ENCODE data around the gene RASL10B. TPM values are rescaled to one million over a fixed set of nuclear protein-coding genes. Genes with fewer than 3 reads are reported as not detected.

RASL10B gene
- total RNA-seq, 4 donors from 2014 or later = 10.3 to 28.1 (median 17.4) TPM

DNA sequence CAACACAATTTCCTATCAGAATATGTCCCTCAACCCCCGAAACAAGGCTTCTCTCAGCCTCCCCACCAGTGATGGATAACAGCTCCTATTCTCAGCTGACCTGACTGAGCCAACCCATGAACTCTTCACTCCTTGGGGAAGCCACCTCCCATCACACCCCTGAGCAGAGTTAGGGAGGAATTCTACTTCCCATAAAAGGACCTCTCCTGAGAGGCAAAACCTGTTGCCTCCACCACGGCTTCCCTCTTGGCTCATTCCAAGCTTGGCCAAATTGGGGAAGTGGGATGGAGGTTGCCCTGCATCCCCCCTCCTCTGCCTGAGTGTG lies 5.7 kb upstream of the RASL10B start:
- Histone ChIP-seq H3K4me1 (peaks cover 21 to 69% (median 53%) of the 10 kb centered on the region in 4 donors), H3K9me3 (no peaks in the 10 kb centered on the region), H3K27me3 (no peaks in the 10 kb centered on the region), H3K4me3 (no peak overlapping the region), H3K27ac (replicated peaks in 1 of 4) (peak overlapping the region; percentile 66 to 75 (median 66)), H3K36me3 (peaks cover 19 to 76% (median 39%) of the 10 kb centered on the region in 4 donors)
- intact Hi-C loops (cut with DNase I) = no loop called here
- peak in 1 of 2 donors; percentile 9 for TF ChIP-seq POLR2AphosphoS5 (IDR thresholded peaks at IDR 0.05)
- TF ChIP-seq POLR2A (IDR thresholded peaks at IDR 0.05; ENCODE audit: low read depth) = no peak
- no peak for DNase-seq (ENCODE audit: extremely low spot score)
- 69% methylated on average over 2 of the region's 2 CpGs for WGBS

DNA sequence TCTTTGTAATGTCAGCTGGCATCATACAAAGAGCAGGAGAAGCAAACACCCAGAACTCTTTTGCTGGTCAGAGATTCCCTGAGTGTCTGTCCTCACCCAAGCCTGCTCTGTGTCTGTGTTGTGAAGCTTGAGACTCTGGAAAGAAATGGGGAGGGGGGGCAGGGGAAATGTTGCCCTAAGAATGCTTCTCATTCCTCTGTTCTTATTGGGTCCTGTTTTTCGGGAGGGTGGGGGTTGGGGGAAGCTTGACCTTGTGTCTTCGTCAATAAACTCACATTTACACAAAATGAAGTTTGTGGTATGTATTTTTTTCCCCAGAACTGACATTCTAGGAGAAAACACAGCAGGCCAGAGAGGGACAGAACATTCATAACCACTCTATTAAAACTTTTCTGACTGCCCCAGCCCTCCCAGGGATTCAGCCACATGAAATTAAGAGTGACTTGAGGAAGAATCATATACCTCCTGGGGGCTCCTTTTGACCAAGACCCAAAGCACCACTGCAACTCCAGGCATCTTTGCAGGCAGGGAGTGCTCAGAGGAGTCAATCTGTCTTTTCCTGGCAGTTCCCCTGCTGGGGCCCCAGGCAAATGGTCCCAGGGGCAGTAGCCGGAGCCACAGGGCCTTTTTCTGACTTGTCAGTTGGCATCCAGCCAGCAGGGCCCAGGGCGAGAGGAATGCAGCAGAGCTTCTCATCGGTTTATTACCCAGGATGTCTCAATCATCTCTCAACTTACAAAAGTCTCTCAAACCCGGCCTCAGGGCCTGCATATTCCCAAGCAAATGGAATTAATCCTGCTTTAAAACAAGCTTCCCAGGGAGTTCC lies 5.1 kb upstream of the RASL10B start:
- TF ChIP-seq, protein P1, sequence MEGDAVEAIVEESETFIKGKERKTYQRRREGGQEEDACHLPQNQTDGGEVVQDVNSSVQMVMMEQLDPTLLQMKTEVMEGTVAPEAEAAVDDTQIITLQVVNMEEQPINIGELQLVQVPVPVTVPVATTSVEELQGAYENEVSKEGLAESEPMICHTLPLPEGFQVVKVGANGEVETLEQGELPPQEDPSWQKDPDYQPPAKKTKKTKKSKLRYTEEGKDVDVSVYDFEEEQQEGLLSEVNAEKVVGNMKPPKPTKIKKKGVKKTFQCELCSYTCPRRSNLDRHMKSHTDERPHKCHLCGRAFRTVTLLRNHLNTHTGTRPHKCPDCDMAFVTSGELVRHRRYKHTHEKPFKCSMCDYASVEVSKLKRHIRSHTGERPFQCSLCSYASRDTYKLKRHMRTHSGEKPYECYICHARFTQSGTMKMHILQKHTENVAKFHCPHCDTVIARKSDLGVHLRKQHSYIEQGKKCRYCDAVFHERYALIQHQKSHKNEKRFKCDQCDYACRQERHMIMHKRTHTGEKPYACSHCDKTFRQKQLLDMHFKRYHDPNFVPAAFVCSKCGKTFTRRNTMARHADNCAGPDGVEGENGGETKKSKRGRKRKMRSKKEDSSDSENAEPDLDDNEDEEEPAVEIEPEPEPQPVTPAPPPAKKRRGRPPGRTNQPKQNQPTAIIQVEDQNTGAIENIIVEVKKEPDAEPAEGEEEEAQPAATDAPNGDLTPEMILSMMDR (IDR thresholded peaks at IDR 0.05) = no peak
- TF ChIP-seq EP300 (IDR thresholded peaks at IDR 0.05) (no peak), POLR2A (IDR thresholded peaks at IDR 0.05; ENCODE audit: low read depth) (no peak), POLR2AphosphoS5 (IDR thresholded peaks at IDR 0.05) (no peak)
- no peaks in the 10 kb centered on the region for H3K9me3 ChIP-seq
- peaks cover 27 to 72% (median 59%) of the 10 kb centered on the region in 4 donors for H3K4me1 ChIP-seq
- peak; percentile 90 for DNase-seq (ENCODE audit: extremely low spot score)
- H3K27me3 ChIP-seq = no peaks in the 10 kb centered on the region
- WGBS = 42% methylated on average over 6 of the region's 6 CpGs
- intact Hi-C loops (cut with DNase I) = no loop called here
- peak overlapping the region; percentile 66 to 75 (median 66) for H3K27ac ChIP-seq (replicated peaks in 1 of 4)
- H3K4me3 ChIP-seq = no peak overlapping the region
- peaks cover 19 to 71% (median 36%) of the 10 kb centered on the region in 4 donors for H3K36me3 ChIP-seq

DNA sequence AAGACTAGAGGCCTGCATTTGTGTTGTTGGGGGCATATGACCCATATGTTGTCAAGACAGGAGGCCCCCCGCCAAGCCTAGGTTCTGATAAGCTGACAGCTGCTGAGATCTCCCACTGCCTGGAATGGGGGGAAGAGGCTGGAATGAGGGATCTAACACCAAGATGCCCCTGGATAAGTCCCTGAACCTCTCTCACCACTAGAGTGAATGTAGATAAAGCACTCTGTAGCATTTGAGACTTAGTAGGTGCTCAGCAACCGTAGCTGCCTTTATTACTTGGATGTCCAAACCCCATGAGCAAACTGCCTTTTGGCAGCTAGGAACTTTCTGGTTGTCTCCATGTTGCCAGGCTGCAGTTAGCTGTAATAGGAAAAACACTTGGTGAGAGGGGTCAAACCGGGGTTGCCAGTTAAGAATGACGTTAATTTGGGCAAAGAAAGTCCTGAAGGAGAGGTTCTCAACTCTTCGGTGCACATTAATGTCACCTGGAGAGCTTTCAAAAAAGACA lies 4.4 kb upstream of the RASL10B start:
- DNase-seq (ENCODE audit: extremely low spot score) = no peak
- H3K36me3 ChIP-seq = peaks cover 19 to 64% (median 36%) of the 10 kb centered on the region in 4 donors
- intact Hi-C loops (cut with DNase I) = no loop called here
- peak overlapping the region; percentile 66 to 75 (median 66) for H3K27ac ChIP-seq (replicated peaks in 1 of 4)
- TF ChIP-seq EP300 (IDR thresholded peaks at IDR 0.05) = no peak
- TF ChIP-seq POLR2AphosphoS5 (IDR thresholded peaks at IDR 0.05) = peak in 1 of 2 donors; percentile 4
- TF ChIP-seq POLR2A (IDR thresholded peaks at IDR 0.05; ENCODE audit: low read depth) = no peak
- TF ChIP-seq, protein P1 (IDR thresholded peaks at IDR 0.05) = no peak
- no peaks in the 10 kb centered on the region for H3K27me3 ChIP-seq
- no peaks in the 10 kb centered on the region for H3K9me3 ChIP-seq
- 63% methylated on average over 5 of the region's 5 CpGs for WGBS
- H3K4me1 ChIP-seq = peaks cover 28 to 70% (median 66%) of the 10 kb centered on the region in 4 donors
- H3K4me3 ChIP-seq = no peak overlapping the region

DNA sequence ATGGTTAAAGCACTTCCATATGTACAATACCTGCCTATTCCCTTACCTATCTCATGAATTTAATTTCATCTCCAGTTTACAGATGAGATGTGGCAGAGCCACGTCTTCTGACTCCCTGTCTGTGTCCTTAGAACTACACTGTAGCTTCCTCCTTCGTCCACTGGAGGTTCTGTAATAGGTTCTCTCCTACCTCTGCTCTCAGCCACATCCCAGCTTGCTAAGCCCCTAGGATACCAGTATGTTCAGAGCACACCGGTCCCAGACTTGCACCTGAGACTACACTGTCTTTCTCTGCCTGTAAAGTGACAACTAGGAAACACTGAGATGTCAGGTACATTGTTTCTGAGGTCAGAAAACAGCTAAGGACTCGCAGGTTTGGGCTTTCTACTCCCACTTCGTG lies 3.8 kb upstream of the RASL10B start:
- DNase-seq (ENCODE audit: extremely low spot score) = no peak
- Histone ChIP-seq H3K4me1 (peaks cover 28 to 77% (median 72%) of the 10 kb centered on the region in 4 donors), H3K36me3 (peaks cover 19 to 58% (median 36%) of the 10 kb centered on the region in 4 donors), H3K27ac (replicated peaks in 1 of 4) (peak overlapping the region; percentile 66 to 75 (median 66)), H3K27me3 (no peaks in the 10 kb centered on the region), H3K9me3 (no peaks in the 10 kb centered on the region), H3K4me3 (no peak overlapping the region)
- WGBS = 75% methylated on average over 5 of the region's 5 CpGs
- TF ChIP-seq, protein P1 (IDR thresholded peaks at IDR 0.05) = no peak
- TF ChIP-seq POLR2AphosphoS5 (IDR thresholded peaks at IDR 0.05) (no peak), EP300 (IDR thresholded peaks at IDR 0.05) (no peak), POLR2A (IDR thresholded peaks at IDR 0.05; ENCODE audit: low read depth) (no peak)
- intact Hi-C loops (cut with DNase I) = no loop called here

DNA sequence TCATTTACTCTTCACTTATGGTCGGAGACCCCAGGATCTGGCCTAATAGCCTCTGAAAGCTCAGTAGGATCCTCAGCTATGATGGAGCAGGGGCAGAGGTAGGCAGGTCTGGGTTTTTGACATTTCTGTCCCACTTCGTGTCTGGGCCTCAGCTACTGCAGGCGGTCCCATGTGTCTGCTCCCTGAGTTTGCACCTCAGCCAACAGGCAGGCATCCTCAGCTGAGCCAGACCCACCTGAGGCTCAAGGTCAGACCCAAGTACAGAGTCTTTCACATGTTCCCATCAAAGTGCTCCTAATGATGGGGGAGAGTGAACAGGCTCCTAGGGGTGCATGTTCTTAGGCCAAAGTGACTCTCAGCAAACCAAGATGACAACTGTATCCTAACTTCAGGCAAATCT lies 2.9 kb upstream of the RASL10B start:
- WGBS = 50% methylated on average over 1 of the region's 3 CpGs
- no peak for TF ChIP-seq POLR2A (IDR thresholded peaks at IDR 0.05; ENCODE audit: low read depth)
- TF ChIP-seq, protein P1 (IDR thresholded peaks at IDR 0.05) = no peak
- no peak for TF ChIP-seq EP300 (IDR thresholded peaks at IDR 0.05)
- no peak for TF ChIP-seq POLR2AphosphoS5 (IDR thresholded peaks at IDR 0.05)
- no peak for DNase-seq (ENCODE audit: extremely low spot score)
- Histone ChIP-seq H3K4me3 (no peak overlapping the region), H3K27me3 (no peaks in the 10 kb centered on the region), H3K9me3 (no peaks in the 10 kb centered on the region), H3K36me3 (peaks cover 19 to 49% (median 28%) of the 10 kb centered on the region in 4 donors), H3K4me1 (peaks cover 28 to 85% (median 74%) of the 10 kb centered on the region in 4 donors), H3K27ac (replicated peaks in 1 of 4) (peak overlapping the region in 3 of 4 donors; percentile 22 to 75 (median 66))
- intact Hi-C loops (cut with DNase I) = no loop called here
